HCT116 (cell line): ENCODE results near the gene PRXL2A. TPM values are rescaled to one million over a fixed set of nuclear protein-coding genes. Genes with fewer than 3 reads are reported as not detected.

Source experiments
- ATAC-seq: fragments of 200-7000 bp; cut with Tn5 transposase; 2 replicates; pipeline ENCODE4 v1.9.1; 2020; ENCODE audit warnings: mild to moderate bottlenecking, moderate library complexity
- BruUV-seq: library from RNA; stranded (reverse); fragments of 400-500 nt; replicated peaks from 2 replicates; lab custom pipeline; 2021; lab: Mats Ljungman, UMichigan
- CTCF ChIA-PET: fragments of 300-600 bp; sonication (Branson Sonifier 250); formaldehyde crosslinking; loops from one replicate; lab custom pipeline; 2021; ENCODE audit warnings: antibody characterized with exemption; lab: Charles Lee
- POLR2A ChIA-PET: fragments of 300-600, 350-600 bp; sonication (Branson Sonifier 250); formaldehyde crosslinking; loops from one replicate; lab custom pipeline; 2021; ENCODE audit warnings: antibody characterized with exemption; lab: Charles Lee
- RAD21 ChIA-PET, 2 experiments: fragments of 300-600 bp; sonication (Branson Sonifier 250); formaldehyde crosslinking; loops; one replicate each; lab custom pipeline; 2023; ENCODE audit warnings: low total read pairs in 2 of 2; ENCODE audit not compliant: uncharacterized antibody in 2 of 2, unreplicated experiment in 2 of 2, low non-redundant PET in 1 of 2; lab: Charles Lee
- DNase-seq: peaks from one replicate; pipeline ENCODE4 v3.0.0-alpha.2; 2010; ENCODE audit warnings: low read depth, low spot score
- H2AFZ ChIP-seq: fragments of 200-600 bp; shearing (Covaris generic), sonication (generic); 2 replicates; pipeline ENCODE4 v1.6.1; 2017; ENCODE audit warnings: low read depth, mixed run types, mixed read lengths, antibody characterized with exemption, low read length; ENCODE audit not compliant: poor library complexity, severe bottlenecking
- H3K27ac ChIP-seq: 2 replicates; pipeline ENCODE4 v1.5.1; 2012; ENCODE audit warnings: low read depth, low read length
- H3K27me3 ChIP-seq: fragments of 200-600 bp; sonication (generic); 2 replicates; pipeline ENCODE4 v1.6.1; 2016; ENCODE audit warnings: mixed run types, low read length, mixed read lengths; ENCODE audit not compliant: insufficient read depth
- H3K36me3 ChIP-seq, 2 experiments: fragments of 200-500 bp in 1 of 2; fragments of 200-600 bp in 1 of 2; sonication (Bioruptor generic) in 1 of 2; sonication (generic) in 1 of 2; 2 replicates each; pipeline versions ENCODE4 v1.5.1 to v1.6.1; 2014 to 2016; ENCODE audit warnings: low read length in 2 of 2, inconsistent platforms in 1 of 2, mixed read lengths in 1 of 2, mixed run types in 1 of 2; ENCODE audit not compliant: insufficient read depth in 2 of 2, control insufficient read depth in 1 of 2
- H3K4me1 ChIP-seq, 2 experiments: fragments of 200-600 bp in 1 of 2; sonication (generic) in 1 of 2; 2 replicates each; pipeline versions ENCODE4 v1.5.1 to v1.6.1; 2012 to 2017; ENCODE audit warnings: low read length in 2 of 2, inconsistent platforms in 1 of 2, mild to moderate bottlenecking in 1 of 2, mixed read lengths in 1 of 2, mixed run types in 1 of 2, moderate library complexity in 1 of 2; ENCODE audit not compliant: insufficient read depth in 2 of 2, control insufficient read depth in 1 of 2
- H3K4me2 ChIP-seq: fragments of 200-600 bp; sonication (generic); 2 replicates; pipeline ENCODE4 v1.6.1; 2017; ENCODE audit warnings: mixed run types, low read length, mixed read lengths
- H3K4me3 ChIP-seq, 2 experiments: fragments of 200-600 bp in 1 of 2; sonication (generic) in 1 of 2; replicated peaks in 1 of 2; 2 replicates each; pipeline ENCODE4 v1.5.1; 2011 to 2016; ENCODE audit warnings: low read length in 2 of 2, control low read depth in 1 of 2, low read depth in 1 of 2, mild to moderate bottlenecking in 1 of 2, mixed read lengths in 1 of 2, mixed run types in 1 of 2
- H3K79me2 ChIP-seq: fragments of 200-600 bp; sonication (generic); 2 replicates; pipeline ENCODE4 v1.6.1; 2017; ENCODE audit warnings: mild to moderate bottlenecking, mixed run types, low read length, moderate library complexity, mixed read lengths; ENCODE audit not compliant: insufficient read depth
- H3K9ac ChIP-seq: fragments of 200-600 bp; sonication (generic); 2 replicates; pipeline ENCODE4 v1.6.1; 2016; ENCODE audit warnings: low read length, mixed read lengths
- H3K9me2 ChIP-seq: fragments of 200-600 bp; sonication (generic), shearing (Covaris generic); 2 replicates; pipeline ENCODE4 v1.6.1; 2017; ENCODE audit warnings: mixed run types, mild to moderate bottlenecking, moderate library complexity; ENCODE audit not compliant: insufficient read depth
- H3K9me3 ChIP-seq, 2 experiments: fragments of 200-500 bp in 1 of 2; fragments of 200-600 bp in 1 of 2; sonication (Bioruptor generic) in 1 of 2; sonication (generic) in 1 of 2; 2 replicates each; pipeline ENCODE4 v1.6.1; 2014 to 2017; ENCODE audit warnings: low read length in 2 of 2, mixed read lengths in 2 of 2, inconsistent platforms in 1 of 2, low read depth in 1 of 2, mild to moderate bottlenecking in 1 of 2, mixed run types in 1 of 2, moderate library complexity in 1 of 2; ENCODE audit not compliant: control insufficient read depth in 1 of 2, insufficient read depth in 1 of 2
- H4K20me1 ChIP-seq: fragments of 200-600 bp; sonication (generic), shearing (Covaris generic); 2 replicates; pipeline ENCODE4 v1.6.1; 2017; ENCODE audit warnings: mixed run types, mild to moderate bottlenecking, moderate library complexity; ENCODE audit not compliant: insufficient read depth
- CEBPB ChIP-seq: IDR thresholded peaks from 2 replicates; pipeline ENCODE4 v1.6.1; 2012; ENCODE audit warnings: low read depth
- CTCF ChIP-seq, 3 experiments: fragments of 200-600 bp in 1 of 3; sonication (generic) in 1 of 3; IDR thresholded peaks in 2 of 3; conservative IDR thresholded peaks in 1 of 3; 2 replicates each; pipeline ENCODE4 v1.5.1; 2012 to 2017; ENCODE audit warnings: low read depth in 2 of 3, low read length in 2 of 3, antibody characterized with exemption in 1 of 3, borderline replicate concordance in 1 of 3, control low read depth in 1 of 3, mild to moderate bottlenecking in 1 of 3, mixed read lengths in 1 of 3, mixed run types in 1 of 3, moderate library complexity in 1 of 3; ENCODE audit not compliant: insufficient read depth in 1 of 3
- EGR1 ChIP-seq: IDR thresholded peaks from 2 replicates; pipeline ENCODE4 v1.6.1; 2012; ENCODE audit warnings: low read depth
- ELF1 ChIP-seq: IDR thresholded peaks from 2 replicates; pipeline ENCODE4 v1.6.1; 2012; ENCODE audit warnings: low read depth, borderline replicate concordance
- EZH2 ChIP-seq: fragments of 200-600 bp; sonication (generic); IDR thresholded peaks from 2 replicates; pipeline ENCODE4 v1.6.1; 2017; ENCODE audit warnings: antibody characterized with exemption, mixed run types
- FOSL1 ChIP-seq: IDR thresholded peaks from 2 replicates; pipeline ENCODE4 v1.6.1; 2012; ENCODE audit warnings: low read depth
- JUND ChIP-seq: IDR thresholded peaks from 2 replicates; pipeline ENCODE4 v1.6.1; 2012
- POLR2A ChIP-seq: IDR thresholded peaks from 2 replicates; pipeline ENCODE4 v1.7.0; 2011; ENCODE audit warnings: borderline replicate concordance; ENCODE audit not compliant: insufficient read depth, insufficient read length; ENCODE audit errors: extremely low read depth
- POLR2AphosphoS5 ChIP-seq: IDR thresholded peaks from 2 replicates; pipeline ENCODE4 v1.6.1; 2011; ENCODE audit warnings: mild to moderate bottlenecking, low read depth, low read length, moderate library complexity
- RAD21 ChIP-seq: IDR thresholded peaks from 2 replicates; pipeline ENCODE4 v1.6.1; 2012; ENCODE audit warnings: low read depth, mild to moderate bottlenecking
- SIN3A ChIP-seq: IDR thresholded peaks from 2 replicates; pipeline ENCODE4 v1.6.1; 2012; ENCODE audit warnings: low read depth
- ZFX ChIP-seq: fragments of 450-650 bp; IDR thresholded peaks from 2 replicates; pipeline ENCODE4 v1.6.1; 2017
- ZNF274 ChIP-seq: fragments of 200-500 bp; sonication (Bioruptor generic); IDR thresholded peaks from 2 replicates; pipeline ENCODE4 v1.6.1; 2014; ENCODE audit warnings: mild to moderate bottlenecking, low read depth, low read length, inconsistent platforms
- intact Hi-C: fragments of 100-400 bp; cut with micrococcal nuclease; formaldehyde crosslinking; loops from 2 replicates; pipeline ENCODE4 v1.10.0; 2022
- total RNA-seq: library from RNA; stranded (reverse); gene quantifications from one replicate; pipeline ENCODE4 v1.2.1, GENCODE V29; 2021; ENCODE audit not compliant: unreplicated experiment
- TF ChIP-seq, protein P1 (sequence below): IDR thresholded peaks from 2 replicates; pipeline ENCODE4 v1.6.1; 2012
- TF ChIP-seq, protein P2 (sequence below): IDR thresholded peaks from 2 replicates; pipeline ENCODE4 v1.6.1; 2011; ENCODE audit warnings: mild to moderate bottlenecking, low read length, moderate library complexity; ENCODE audit not compliant: insufficient replicate concordance; ENCODE audit errors: extremely low read depth
- TF ChIP-seq, protein P3 (sequence below): IDR thresholded peaks from 2 replicates; pipeline ENCODE4 v1.6.1; 2012

PRXL2A gene
- total RNA-seq, 1 experiment from 2014 or later = 4.9 TPM

- no peak overlapping the region for H2AFZ ChIP-seq
- TF ChIP-seq JUND (no peak), ZNF274 (no peak), CTCF (IDR thresholded peaks at IDR 0.05 in 2 of 3, conservative IDR thresholded peaks at IDR 0.05 in 1 of 3; ENCODE audit: borderline replicate concordance in 1 of 3, insufficient read depth in 1 of 3, low read depth in 2 of 3, low read length in 2 of 3) (no peak), ZFX (no peak)
- TF ChIP-seq, protein P1, sequence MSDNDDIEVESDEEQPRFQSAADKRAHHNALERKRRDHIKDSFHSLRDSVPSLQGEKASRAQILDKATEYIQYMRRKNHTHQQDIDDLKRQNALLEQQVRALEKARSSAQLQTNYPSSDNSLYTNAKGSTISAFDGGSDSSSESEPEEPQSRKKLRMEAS = no peak
- TF ChIP-seq, all 23 proteins: peak for 0
- H3K4me3 ChIP-seq = no peak overlapping the region
- no peaks in the 10 kb centered on the region for H3K27me3 ChIP-seq
- no TSS peak for BruUV-seq
- CTCF ChIA-PET = no interaction called here
- no peak overlapping the region for H3K4me2 ChIP-seq
- H3K79me2 ChIP-seq = no peaks in the 10 kb centered on the region
- RAD21 ChIA-PET = no interaction called here
- intact Hi-C loops = no loop called here
- peaks cover 3 to 12% of the 10 kb centered on the region in 2 experiments; a peak in 3 of 4 replicates for H3K4me1 ChIP-seq
- H3K36me3 ChIP-seq = no peaks in the 10 kb centered on the region
- DNase-seq (no peak), ATAC-seq (no peak)
- POLR2A ChIA-PET = interaction anchor here (1.2 kb wide), 1 partner anchor 11 kb away, joined by 3 read pairs; no protein-coding TSS in a partner anchor
- H3K9me2 ChIP-seq = no peaks in the 10 kb centered on the region
- H3K27ac ChIP-seq = no peak overlapping the region
- no peak overlapping the region for H3K9ac ChIP-seq
- H3K9me3 ChIP-seq = no peaks in the 10 kb centered on the region
- H4K20me1 ChIP-seq = no peaks in the 10 kb centered on the region
Observed at GRCh38 chr10:80410122-80410521, 1.8 kb downstream of the PRXL2A start.

- peaks cover 3 to 12% of the 10 kb centered on the region in 2 experiments; a peak in 3 of 4 replicates for H3K4me1 ChIP-seq
- H3K9me3 ChIP-seq = no peaks in the 10 kb centered on the region
- no peaks in the 10 kb centered on the region for H3K79me2 ChIP-seq
- BruUV-seq = no TSS peak
- H3K9ac ChIP-seq = no peak overlapping the region
- no peak overlapping the region for H3K27ac ChIP-seq
- no peak overlapping the region for H2AFZ ChIP-seq
- H3K4me3 ChIP-seq = no peak overlapping the region
- no peak for DNase-seq
- intact Hi-C loops = no loop called here
- TF ChIP-seq SIN3A = no peak
- no peak for TF ChIP-seq ELF1
- TF ChIP-seq, protein P2, sequence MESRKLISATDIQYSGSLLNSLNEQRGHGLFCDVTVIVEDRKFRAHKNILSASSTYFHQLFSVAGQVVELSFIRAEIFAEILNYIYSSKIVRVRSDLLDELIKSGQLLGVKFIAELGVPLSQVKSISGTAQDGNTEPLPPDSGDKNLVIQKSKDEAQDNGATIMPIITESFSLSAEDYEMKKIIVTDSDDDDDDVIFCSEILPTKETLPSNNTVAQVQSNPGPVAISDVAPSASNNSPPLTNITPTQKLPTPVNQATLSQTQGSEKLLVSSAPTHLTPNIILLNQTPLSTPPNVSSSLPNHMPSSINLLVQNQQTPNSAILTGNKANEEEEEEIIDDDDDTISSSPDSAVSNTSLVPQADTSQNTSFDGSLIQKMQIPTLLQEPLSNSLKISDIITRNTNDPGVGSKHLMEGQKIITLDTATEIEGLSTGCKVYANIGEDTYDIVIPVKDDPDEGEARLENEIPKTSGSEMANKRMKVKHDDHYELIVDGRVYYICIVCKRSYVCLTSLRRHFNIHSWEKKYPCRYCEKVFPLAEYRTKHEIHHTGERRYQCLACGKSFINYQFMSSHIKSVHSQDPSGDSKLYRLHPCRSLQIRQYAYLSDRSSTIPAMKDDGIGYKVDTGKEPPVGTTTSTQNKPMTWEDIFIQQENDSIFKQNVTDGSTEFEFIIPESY = no peak
- no peak for TF ChIP-seq POLR2AphosphoS5
- TF ChIP-seq FOSL1 = no peak
- TF ChIP-seq, protein P3, sequence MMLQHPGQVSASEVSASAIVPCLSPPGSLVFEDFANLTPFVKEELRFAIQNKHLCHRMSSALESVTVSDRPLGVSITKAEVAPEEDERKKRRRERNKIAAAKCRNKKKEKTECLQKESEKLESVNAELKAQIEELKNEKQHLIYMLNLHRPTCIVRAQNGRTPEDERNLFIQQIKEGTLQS = no peak
- TF ChIP-seq RAD21 = no peak
- no peak for TF ChIP-seq JUND
- no peak for TF ChIP-seq POLR2A
- TF ChIP-seq EGR1 = no peak
- TF ChIP-seq CEBPB = no peak
- TF ChIP-seq EZH2 = no peak
- no peaks in the 10 kb centered on the region for H3K27me3 ChIP-seq
- ATAC-seq = no peak
- H3K4me2 ChIP-seq = no peak overlapping the region
- H4K20me1 ChIP-seq = no peaks in the 10 kb centered on the region
- ChIA-PET CTCF (interaction anchor here (1.3 kb wide), 1 partner anchor 95 kb away, joined by 3 read pairs; no protein-coding TSS in a partner anchor), POLR2A (interaction anchor here (1.2 kb wide), 1 partner anchor 11 kb away, joined by 3 read pairs; no protein-coding TSS in a partner anchor), RAD21 (no interaction called here)
- no peaks in the 10 kb centered on the region for H3K9me2 ChIP-seq
- H3K36me3 ChIP-seq = no peaks in the 10 kb centered on the region
Observed at GRCh38 chr10:80410578-80411145, 2.3 kb downstream of the PRXL2A start.
